22Rv1 (cell line): ENCODE measurements around the gene CHD3.

Experiments used
- CTCF ChIP-seq: fragments of 450-650 bp; IDR thresholded peaks from 2 replicates; pipeline ENCODE4 v1.5.1; 2017; ENCODE audit warnings: mild to moderate bottlenecking
- ZFX ChIP-seq: fragments of 450-650 bp; IDR thresholded peaks from 2 replicates; pipeline ENCODE4 v1.6.1; 2017; ENCODE audit warnings: antibody characterized with exemption, borderline replicate concordance

- TF ChIP-seq CTCF: no peak
- no peak for TF ChIP-seq ZFX
Measured at GRCh38 chr17:7878234-7878633, 10.4 kb upstream of the CHD3 start.
